ENCODE measurements around the gene CRHR2. TPM values are rescaled to one million over a fixed set of nuclear protein-coding genes. Genes with fewer than 3 reads are reported as not detected.

Gene CRHR2
- polyA plus RNA-seq, 1 donor from 2014 or later = 0.15 TPM

- H3K4me2 ChIP-seq (ENCODE audit: low read length) = no peak overlapping the region
- H3K27me3 ChIP-seq (ENCODE audit: insufficient read depth, low read depth, low read length) = peaks cover 18% of the 10 kb centered on the region
- H4K20me1 ChIP-seq (ENCODE audit: insufficient read depth) = no peaks in the 10 kb centered on the region
- H3K79me2 ChIP-seq (replicated peaks; ENCODE audit: insufficient read depth, low read length) = no peaks in the 10 kb centered on the region
- H3K9me3 ChIP-seq (ENCODE audit: low read length) = no peaks in the 10 kb centered on the region
- H3K9me2 ChIP-seq (ENCODE audit: insufficient read depth, low read length) = no peaks in the 10 kb centered on the region
- H3K36me3 ChIP-seq (ENCODE audit: insufficient read depth, low read length) = no peaks in the 10 kb centered on the region
- H3K27ac ChIP-seq (ENCODE audit: low read length) = no peak overlapping the region
- H3K9ac ChIP-seq (ENCODE audit: low read length) = no peak overlapping the region
- no peak overlapping the region for H2AFZ ChIP-seq (ENCODE audit: low read depth, low read length)
- H3F3A ChIP-seq (ENCODE audit: insufficient read depth, low read length, poor library complexity, severe bottlenecking) = no peaks in the 10 kb centered on the region
- no peak overlapping the region for H3K4me3 ChIP-seq (ENCODE audit: low read length)
- TF ChIP-seq EZH2 (IDR thresholded peaks at IDR 0.05; ENCODE audit: borderline replicate concordance, insufficient read depth, low read length, poor library complexity, severe bottlenecking) (no peak), RAD21 (conservative IDR thresholded peaks at IDR 0.05) (no peak), MXI1 (conservative IDR thresholded peaks at IDR 0.05; ENCODE audit: poor library complexity, severe bottlenecking) (no peak), EP300 (conservative IDR thresholded peaks at IDR 0.05; ENCODE audit: poor library complexity, severe bottlenecking) (no peak), POLR2AphosphoS5 (IDR thresholded peaks at IDR 0.05) (no peak), SMC3 (conservative IDR thresholded peaks at IDR 0.05; ENCODE audit: poor library complexity) (no peak), TAF1 (IDR thresholded peaks at IDR 0.05; ENCODE audit: low read depth) (no peak)
- TF ChIP-seq, protein P1, sequence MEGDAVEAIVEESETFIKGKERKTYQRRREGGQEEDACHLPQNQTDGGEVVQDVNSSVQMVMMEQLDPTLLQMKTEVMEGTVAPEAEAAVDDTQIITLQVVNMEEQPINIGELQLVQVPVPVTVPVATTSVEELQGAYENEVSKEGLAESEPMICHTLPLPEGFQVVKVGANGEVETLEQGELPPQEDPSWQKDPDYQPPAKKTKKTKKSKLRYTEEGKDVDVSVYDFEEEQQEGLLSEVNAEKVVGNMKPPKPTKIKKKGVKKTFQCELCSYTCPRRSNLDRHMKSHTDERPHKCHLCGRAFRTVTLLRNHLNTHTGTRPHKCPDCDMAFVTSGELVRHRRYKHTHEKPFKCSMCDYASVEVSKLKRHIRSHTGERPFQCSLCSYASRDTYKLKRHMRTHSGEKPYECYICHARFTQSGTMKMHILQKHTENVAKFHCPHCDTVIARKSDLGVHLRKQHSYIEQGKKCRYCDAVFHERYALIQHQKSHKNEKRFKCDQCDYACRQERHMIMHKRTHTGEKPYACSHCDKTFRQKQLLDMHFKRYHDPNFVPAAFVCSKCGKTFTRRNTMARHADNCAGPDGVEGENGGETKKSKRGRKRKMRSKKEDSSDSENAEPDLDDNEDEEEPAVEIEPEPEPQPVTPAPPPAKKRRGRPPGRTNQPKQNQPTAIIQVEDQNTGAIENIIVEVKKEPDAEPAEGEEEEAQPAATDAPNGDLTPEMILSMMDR (IDR thresholded peaks at IDR 0.05; ENCODE audit: poor library complexity, severe bottlenecking) = no peak
- TF ChIP-seq, protein P2, sequence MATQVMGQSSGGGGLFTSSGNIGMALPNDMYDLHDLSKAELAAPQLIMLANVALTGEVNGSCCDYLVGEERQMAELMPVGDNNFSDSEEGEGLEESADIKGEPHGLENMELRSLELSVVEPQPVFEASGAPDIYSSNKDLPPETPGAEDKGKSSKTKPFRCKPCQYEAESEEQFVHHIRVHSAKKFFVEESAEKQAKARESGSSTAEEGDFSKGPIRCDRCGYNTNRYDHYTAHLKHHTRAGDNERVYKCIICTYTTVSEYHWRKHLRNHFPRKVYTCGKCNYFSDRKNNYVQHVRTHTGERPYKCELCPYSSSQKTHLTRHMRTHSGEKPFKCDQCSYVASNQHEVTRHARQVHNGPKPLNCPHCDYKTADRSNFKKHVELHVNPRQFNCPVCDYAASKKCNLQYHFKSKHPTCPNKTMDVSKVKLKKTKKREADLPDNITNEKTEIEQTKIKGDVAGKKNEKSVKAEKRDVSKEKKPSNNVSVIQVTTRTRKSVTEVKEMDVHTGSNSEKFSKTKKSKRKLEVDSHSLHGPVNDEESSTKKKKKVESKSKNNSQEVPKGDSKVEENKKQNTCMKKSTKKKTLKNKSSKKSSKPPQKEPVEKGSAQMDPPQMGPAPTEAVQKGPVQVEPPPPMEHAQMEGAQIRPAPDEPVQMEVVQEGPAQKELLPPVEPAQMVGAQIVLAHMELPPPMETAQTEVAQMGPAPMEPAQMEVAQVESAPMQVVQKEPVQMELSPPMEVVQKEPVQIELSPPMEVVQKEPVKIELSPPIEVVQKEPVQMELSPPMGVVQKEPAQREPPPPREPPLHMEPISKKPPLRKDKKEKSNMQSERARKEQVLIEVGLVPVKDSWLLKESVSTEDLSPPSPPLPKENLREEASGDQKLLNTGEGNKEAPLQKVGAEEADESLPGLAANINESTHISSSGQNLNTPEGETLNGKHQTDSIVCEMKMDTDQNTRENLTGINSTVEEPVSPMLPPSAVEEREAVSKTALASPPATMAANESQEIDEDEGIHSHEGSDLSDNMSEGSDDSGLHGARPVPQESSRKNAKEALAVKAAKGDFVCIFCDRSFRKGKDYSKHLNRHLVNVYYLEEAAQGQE (IDR thresholded peaks at IDR 0.05; ENCODE audit: borderline replicate concordance) = no peak
Observed at GRCh38 chr7:30687604-30688003, 5.3 kb upstream of the CRHR2 start.

DNA sequence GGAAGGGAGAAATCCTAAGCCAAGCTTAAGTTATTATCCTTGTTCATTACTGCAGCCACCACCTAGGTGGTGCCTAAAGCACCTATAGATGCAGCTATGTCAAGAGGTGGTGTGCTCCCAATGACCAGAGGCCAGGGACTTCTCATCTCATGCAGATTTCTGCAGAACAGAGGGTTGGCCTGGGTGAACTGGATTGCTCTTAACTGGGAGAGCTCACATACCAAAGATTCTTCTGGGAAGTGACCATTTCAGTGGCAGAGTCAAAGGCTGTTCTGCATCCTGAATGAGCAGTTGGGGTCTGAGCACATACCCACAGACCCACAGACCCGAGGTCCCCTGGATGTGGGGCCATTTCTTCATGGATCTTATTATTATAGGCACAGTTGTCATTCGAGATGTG, 2.1 kb upstream of the CRHR2 start:
- no peak overlapping the region for H3K4me2 ChIP-seq (ENCODE audit: low read length)
- no peak overlapping the region for H2AFZ ChIP-seq (ENCODE audit: low read depth, low read length)
- H3K9me3 ChIP-seq (ENCODE audit: low read length) = no peaks in the 10 kb centered on the region
- H3F3A ChIP-seq (ENCODE audit: insufficient read depth, low read length, poor library complexity, severe bottlenecking) = no peaks in the 10 kb centered on the region
- no peaks in the 10 kb centered on the region for H3K79me2 ChIP-seq (replicated peaks; ENCODE audit: insufficient read depth, low read length)
- no peak overlapping the region for H3K9ac ChIP-seq (ENCODE audit: low read length)
- H3K4me3 ChIP-seq (ENCODE audit: low read length) = no peak overlapping the region
- TF ChIP-seq TAF1 (IDR thresholded peaks at IDR 0.05; ENCODE audit: low read depth) = no peak
- no peak for TF ChIP-seq EP300 (conservative IDR thresholded peaks at IDR 0.05; ENCODE audit: poor library complexity, severe bottlenecking)
- no peak for TF ChIP-seq SMC3 (conservative IDR thresholded peaks at IDR 0.05; ENCODE audit: poor library complexity)
- no peak for TF ChIP-seq EZH2 (IDR thresholded peaks at IDR 0.05; ENCODE audit: borderline replicate concordance, insufficient read depth, low read length, poor library complexity, severe bottlenecking)
- TF ChIP-seq, protein P1 (IDR thresholded peaks at IDR 0.05; ENCODE audit: poor library complexity, severe bottlenecking) = no peak
- TF ChIP-seq, protein P2 (IDR thresholded peaks at IDR 0.05; ENCODE audit: borderline replicate concordance) = no peak
- TF ChIP-seq RAD21 (conservative IDR thresholded peaks at IDR 0.05) = no peak
- TF ChIP-seq POLR2AphosphoS5 (IDR thresholded peaks at IDR 0.05) = no peak
- TF ChIP-seq MXI1 (conservative IDR thresholded peaks at IDR 0.05; ENCODE audit: poor library complexity, severe bottlenecking) = no peak
- no peak overlapping the region for H3K27ac ChIP-seq (ENCODE audit: low read length)
- no peaks in the 10 kb centered on the region for H4K20me1 ChIP-seq (ENCODE audit: insufficient read depth)
- no peaks in the 10 kb centered on the region for H3K36me3 ChIP-seq (ENCODE audit: insufficient read depth, low read length)
- H3K9me2 ChIP-seq (ENCODE audit: insufficient read depth, low read length) = no peaks in the 10 kb centered on the region
- H3K27me3 ChIP-seq (ENCODE audit: insufficient read depth, low read depth, low read length) = peaks cover 43% of the 10 kb centered on the region

Measured in neural cell (in vitro differentiated cells).